A375 (cell line): ENCODE measurements around the gene LEFTY1. TPM values are rescaled to one million over a fixed set of nuclear protein-coding genes. Genes with fewer than 3 reads are reported as not detected.

ENCODE experiments used
- small RNA-seq: library from RNA; depleted of rRNA; stranded (forward); fragments of <200 nt; gene quantifications from one replicate; pipeline ENCODE3, GENCODE V24; 2014
- total RNA-seq: library from RNA; depleted of rRNA; stranded (reverse); fragments of >200 nt; shearing (Covaris generic); gene quantifications from 2 replicates; pipeline ENCODE4 v1.2.3, GENCODE V29; 2014; rRNA removed

LEFTY1 gene, protein sequence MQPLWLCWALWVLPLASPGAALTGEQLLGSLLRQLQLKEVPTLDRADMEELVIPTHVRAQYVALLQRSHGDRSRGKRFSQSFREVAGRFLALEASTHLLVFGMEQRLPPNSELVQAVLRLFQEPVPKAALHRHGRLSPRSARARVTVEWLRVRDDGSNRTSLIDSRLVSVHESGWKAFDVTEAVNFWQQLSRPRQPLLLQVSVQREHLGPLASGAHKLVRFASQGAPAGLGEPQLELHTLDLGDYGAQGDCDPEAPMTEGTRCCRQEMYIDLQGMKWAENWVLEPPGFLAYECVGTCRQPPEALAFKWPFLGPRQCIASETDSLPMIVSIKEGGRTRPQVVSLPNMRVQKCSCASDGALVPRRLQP
- 0.38 and 0.82 TPM in 2 replicates for total RNA-seq

DNA sequence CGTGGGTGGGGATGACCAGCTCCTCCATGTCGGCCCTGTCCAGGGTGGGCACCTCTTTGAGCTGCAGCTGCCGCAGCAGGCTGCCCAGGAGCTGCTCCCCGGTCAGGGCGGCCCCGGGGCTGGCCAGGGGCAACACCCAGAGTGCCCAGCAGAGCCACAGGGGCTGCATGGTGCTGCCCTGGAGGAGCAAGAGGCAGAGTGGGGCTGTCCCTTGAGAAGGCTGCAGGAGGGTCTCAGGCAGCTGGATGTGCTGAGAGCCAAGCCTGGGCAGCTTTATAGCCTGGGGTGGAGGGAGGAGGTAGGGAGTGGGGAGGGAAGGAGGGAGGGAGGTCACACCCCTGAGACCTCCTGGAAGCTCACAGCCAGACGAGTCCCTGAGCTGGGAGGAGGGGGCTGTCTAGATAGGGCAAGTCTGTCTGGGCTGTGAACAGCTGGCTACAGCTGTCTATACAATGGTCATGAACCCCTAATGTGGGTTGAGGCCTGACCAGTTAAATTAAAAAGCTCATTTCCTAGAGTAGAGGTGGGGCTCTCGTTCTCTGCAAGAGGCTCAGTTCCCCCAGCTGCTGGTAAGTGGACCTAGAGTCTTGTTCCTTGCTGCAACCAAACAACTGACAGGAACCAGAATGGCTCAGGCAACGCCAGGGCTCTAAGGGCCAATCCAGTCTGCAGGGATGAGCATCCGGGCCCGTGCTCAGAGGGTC lies at the start of gene LEFTY1:
LEFTY1 (minus strand) TSS at position 249 of the 704 bp plus-strand sequence; CDS start at position 169, 80 bp downstream.

DNA sequence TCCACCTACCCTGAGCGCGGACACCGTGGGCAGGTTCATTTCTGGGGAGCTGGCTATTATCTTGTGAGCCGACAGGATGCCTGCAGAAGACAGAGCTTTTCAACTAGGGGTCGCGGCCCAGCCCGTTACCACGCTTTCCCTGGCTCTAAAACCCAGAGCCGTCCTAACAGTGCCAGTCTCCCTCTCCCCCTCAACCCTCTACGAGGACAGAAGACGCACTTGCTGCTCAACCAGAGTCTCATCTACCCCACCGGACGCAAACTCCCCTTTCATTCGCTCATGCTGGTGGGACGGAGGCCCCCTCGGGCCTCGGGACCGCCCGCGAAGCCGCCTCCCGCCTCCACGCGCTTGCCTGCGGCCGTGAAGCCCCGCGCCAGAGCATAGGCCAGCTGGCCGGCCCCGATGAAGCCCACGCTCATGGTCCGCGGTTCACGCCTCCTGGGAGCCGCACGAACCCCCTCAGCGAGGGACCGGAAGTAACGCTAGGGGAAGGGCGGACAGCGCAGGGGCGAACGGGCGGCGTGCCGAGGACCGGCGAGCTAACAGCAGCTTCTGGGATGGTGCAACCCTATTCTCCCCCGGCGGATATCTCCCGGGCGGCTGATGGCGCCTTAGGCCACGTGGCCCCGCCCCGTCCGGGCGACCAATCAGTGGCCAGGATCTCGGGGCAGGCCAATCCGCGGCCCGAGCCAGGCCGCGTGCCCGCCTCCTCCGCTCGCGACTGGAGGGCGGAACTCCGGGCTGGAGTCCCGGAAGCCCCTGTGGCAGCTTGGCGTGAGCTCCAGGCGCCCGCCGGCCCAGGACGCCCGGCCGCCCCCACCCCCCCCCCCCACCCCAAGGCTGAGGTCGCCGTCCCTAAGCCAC lies 35.0 kb upstream of the LEFTY1 start, which contains the start of gene PYCR2:
PYCR2 (minus strand) TSS at position 559 of the 864 bp plus-strand sequence; CDS start at position 419, 140 bp downstream.

DNA sequence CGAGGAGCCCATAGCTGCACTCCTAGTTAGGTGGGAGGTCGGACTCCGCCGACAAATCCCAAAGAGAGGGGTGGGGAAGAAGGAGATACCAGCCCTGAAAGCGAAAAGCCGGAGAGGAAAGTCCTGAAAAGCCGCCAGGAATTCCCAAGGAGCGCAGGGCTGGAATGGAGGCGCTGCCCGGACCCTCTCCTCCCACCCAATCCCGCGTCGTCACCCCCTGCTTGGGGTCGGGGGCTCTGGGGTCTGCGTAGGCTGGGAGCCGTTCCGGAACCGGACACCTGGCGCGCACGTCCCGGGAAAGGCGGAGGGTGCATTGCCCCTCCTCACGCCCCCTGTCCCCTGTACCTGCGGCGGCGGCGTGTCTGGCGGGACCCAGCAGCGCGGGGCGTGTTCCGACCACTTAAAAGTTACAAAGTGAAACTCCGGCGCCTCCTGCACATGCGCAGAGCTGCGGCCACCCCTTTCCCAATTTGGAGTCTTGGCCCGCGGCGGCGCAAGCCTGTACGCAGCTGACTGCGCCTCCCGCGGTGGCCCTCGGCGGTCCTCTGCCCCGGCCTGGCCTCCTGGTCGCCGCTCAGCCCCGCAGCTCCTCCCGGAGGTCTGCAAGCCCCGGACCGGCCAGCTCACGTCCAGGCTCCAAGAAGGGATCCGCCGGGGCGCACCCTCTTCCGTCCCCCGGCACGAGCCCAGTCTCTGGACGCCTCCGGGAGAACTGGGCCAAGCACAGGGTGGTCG lies 6.8 kb downstream of the LEFTY1 start, which contains the start of gene TMEM63A:
TMEM63A (minus strand) TSS at position 422 of the 735 bp plus-strand sequence. CDS start 4,800 bp downstream, outside the sequence.

Small RNA genes within 50 kb of the gene (small RNA-seq; reads per million reads assigned to genes)
- not detected for gene AL117348.1

Other genes starting within 250 kb of the LEFTY1 start
- gene ENAH, start 236.0 kb downstream of the LEFTY1 start, total RNA-seq = 96.3 and 118 TPM in 2 replicates
- 140 and 148 TPM in 2 replicates for gene SRP9, start 111.3 kb downstream of the LEFTY1 start, total RNA-seq
- gene EPHX1, start 79.0 kb downstream of the LEFTY1 start, total RNA-seq = 16.7 and 19.0 TPM in 2 replicates
- 58.1 and 68.7 TPM in 2 replicates for gene TMEM63A, start 6.8 kb downstream of the LEFTY1 start, total RNA-seq
- gene PYCR2, start 35.1 kb upstream of the LEFTY1 start, total RNA-seq = 122 and 138 TPM in 2 replicates
- gene LEFTY2, start 52.1 kb upstream of the LEFTY1 start, total RNA-seq = not detected in 2 replicates
- 38.0 and 39.6 TPM in 2 replicates for gene SDE2, start 110.2 kb upstream of the LEFTY1 start, total RNA-seq
- 179 and 228 TPM in 2 replicates for gene H3-3A, start 173.6 kb upstream of the LEFTY1 start, total RNA-seq